Regular cardiac myocyte (primary cell): Measurements from ENCODE around the gene TOM1L1. TPM values are rescaled to one million over a fixed set of nuclear protein-coding genes. Genes with fewer than 3 reads are reported as not detected.

Experiments
- total RNA-seq: library from RNA; depleted of rRNA; stranded (reverse); fragments of >200 nt; gene quantifications from 2 replicates; pipeline ENCODE4 v1.2.3, GENCODE V29; 2014

The TOM1L1 gene, protein sequence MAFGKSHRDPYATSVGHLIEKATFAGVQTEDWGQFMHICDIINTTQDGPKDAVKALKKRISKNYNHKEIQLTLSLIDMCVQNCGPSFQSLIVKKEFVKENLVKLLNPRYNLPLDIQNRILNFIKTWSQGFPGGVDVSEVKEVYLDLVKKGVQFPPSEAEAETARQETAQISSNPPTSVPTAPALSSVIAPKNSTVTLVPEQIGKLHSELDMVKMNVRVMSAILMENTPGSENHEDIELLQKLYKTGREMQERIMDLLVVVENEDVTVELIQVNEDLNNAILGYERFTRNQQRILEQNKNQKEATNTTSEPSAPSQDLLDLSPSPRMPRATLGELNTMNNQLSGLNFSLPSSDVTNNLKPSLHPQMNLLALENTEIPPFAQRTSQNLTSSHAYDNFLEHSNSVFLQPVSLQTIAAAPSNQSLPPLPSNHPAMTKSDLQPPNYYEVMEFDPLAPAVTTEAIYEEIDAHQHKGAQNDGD
- 15.5 and 23.7 TPM in 2 replicates for total RNA-seq

DNA sequence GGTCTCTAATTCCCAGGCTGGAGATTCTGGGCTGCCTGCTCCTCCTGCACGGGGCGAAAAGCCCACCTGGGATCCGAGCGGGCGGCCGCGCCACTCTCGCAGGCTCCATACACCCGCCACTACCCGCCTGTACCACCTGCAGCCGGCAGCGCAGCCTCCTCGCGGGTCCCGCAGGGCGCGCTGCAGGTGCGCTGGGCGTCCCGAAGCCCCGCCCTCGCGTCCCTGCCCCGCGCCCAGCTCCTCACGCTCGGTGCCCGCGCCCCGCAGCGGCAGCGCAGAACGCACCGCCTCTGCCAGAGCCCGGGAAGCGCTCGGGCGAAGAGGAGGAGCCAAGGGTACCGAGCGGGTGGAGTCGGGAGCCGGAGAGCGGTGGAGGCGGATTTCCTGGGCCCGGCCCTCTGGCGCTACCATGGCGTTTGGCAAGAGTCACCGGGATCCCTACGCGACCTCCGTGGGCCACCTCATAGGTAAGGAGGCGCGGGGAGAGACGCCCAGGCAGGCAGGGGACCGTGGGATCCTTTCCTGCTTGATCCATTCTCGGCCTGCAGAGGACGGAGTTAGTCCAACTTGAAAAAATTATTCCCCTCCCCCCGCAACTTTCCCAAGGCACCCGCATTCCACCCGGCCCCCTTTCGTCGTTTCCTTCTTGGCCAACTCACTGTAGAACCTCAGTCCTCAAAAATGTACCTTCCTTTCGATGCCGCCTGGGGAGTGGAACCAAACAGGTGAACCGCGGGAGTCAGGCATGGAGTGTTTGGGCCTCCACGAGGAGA is at the start of gene TOM1L1:
Gene TOM1L1 (plus strand): TSS at position 396 of the 773 bp plus-strand sequence. CDS start 14 bp downstream, at position 410.

DNA sequence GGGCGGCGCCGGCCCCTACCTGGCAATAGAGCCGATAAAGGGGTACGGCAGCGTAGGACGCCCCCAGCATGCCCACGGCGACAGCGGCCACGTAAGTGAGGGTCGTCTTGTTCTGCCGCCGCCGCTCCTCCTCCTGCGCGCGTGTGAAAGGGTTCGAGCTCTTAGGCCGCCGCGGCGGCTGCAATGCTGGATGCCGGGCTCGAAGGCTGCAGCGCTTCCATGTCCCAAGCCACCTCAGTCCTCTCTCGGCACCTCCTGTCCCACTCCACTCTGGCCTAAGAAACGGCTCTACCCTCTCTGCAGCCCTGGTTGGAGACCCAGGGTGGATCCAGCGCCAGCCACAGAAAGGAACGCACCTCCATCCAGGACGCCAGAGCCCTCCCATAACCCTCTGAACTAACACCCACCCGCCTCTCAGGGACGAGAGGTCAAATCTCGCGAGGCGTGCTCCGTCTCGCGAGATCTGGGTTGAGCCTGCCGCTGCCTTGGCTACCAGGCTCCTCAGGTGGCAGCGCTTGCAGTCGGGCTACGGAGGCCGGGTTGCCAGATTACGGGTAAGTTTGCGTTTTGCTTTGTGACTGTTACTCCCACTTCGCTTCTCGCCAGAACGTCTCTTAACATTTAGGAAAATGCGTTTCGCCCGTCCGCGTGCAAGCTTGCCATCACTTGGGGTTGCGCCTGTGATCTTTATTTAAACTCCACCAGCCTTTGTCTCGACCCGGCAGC is 67.8 kb downstream of the TOM1L1 start, which contains the start of the genes COX11 and STXBP4:
Gene COX11 (minus strand): TSS at position 393 of the 726 bp plus-strand sequence. CDS start 8 bp downstream, at position 385.
Gene STXBP4 (plus strand): TSS at position 504 of the 726 bp plus-strand sequence. CDS start 17,455 bp downstream, outside the sequence.

Other genes with a start within 250 kb of the TOM1L1 start
- 39.7 and 60.8 TPM in 2 replicates for gene COX11, start 67.8 kb downstream of the TOM1L1 start, total RNA-seq
- 10.2 and 13.5 TPM in 2 replicates for gene STXBP4, start 67.9 kb downstream of the TOM1L1 start, total RNA-seq